HG03135 (cell line): Measurements from ENCODE around the gene GLMP.

Source experiments
- ATAC-seq: cut with Tn5 transposase; IDR thresholded peaks from one replicate; pipeline ENCODE4 v1.9.1; 2021; ENCODE audit warnings: mild to moderate bottlenecking, moderate library complexity; ENCODE audit not compliant: unreplicated experiment

The GLMP gene

DNA sequence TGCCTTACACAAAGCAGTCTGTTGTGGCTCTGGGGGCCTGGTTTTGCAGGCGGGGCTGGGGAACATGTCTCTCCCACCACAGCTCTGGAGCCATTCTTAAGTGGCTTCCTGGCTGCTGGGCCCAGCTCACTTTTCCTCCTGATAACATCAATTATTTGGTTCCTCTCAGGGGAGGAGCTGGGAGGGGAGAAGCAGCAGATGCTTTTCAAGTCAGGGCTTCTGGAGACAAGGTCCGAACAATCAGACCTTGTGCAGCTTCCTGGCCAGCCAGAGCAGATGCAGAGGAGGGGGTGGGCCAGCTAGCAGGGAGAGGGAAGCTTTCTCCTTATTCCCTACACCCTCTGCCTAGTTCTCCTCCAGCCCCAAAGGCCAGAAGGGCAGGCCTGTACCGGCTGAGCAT, 44.0 kb downstream of the GLMP start:
- ATAC-seq, result no peak

GRCh38 chr1:156249593-156249992, 45.9 kb downstream of the GLMP start:
- no peak for ATAC-seq

DNA sequence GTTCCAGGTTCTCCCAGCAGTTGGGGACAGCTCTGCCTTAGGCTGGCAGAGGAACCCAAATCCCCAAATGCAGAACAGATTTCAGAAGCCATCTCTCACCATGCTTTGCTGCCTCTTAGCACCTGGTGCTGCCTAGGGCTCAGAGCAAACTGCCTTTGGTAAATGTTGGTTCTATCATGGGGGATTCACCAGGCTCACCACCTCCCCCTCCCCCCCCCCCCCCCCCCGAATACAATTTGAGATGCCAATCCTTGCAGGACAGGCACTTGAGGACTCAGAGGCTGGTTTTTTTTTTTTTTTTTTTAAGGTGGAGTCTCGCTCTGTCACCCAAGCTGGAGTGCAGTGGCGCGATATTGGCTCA, 47.2 kb downstream of the GLMP start:
- no peak for ATAC-seq

- no peak for ATAC-seq
Observed at GRCh38 chr1:156247460-156248322, 47.8 kb downstream of the GLMP start, which contains the start of gene PAQR6. Gene PAQR6 (minus strand): TSS chr1:156248056. CDS start chr1:156246731, 1,325 bp downstream.

DNA sequence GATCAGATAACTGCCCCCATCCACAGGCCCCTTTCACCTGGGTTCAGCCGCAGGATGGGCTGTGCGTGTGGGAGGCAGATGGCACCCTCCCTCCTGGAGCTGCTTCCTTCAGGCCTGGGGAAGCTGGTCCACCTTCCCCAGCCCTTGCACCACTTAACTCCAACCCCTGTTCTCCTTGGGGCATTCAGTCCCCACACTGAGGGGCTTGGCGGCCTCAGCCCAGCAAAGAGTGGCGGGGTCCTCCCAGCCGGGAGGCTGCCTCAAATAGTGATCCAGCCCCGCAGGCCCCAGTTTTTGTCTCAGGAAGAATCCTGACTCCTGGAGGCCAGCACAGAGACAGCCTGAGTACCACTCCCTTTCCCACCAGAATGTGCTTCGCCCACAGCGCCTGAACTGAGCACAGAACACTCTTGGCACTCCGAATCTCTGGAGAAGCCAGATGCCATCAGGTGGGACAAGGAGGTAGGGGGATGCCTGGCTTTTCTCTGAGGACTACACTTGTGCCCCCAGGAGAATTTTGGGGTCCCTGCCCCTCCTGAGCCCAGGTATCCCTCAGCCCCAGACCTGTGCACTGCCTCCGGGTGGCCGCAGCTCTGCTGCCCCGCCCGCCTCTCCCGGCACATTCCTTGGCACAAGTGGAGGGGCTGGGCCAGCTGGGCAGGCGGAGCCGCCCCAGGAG, 48.6 kb downstream of the GLMP start:
- no peak for ATAC-seq

DNA sequence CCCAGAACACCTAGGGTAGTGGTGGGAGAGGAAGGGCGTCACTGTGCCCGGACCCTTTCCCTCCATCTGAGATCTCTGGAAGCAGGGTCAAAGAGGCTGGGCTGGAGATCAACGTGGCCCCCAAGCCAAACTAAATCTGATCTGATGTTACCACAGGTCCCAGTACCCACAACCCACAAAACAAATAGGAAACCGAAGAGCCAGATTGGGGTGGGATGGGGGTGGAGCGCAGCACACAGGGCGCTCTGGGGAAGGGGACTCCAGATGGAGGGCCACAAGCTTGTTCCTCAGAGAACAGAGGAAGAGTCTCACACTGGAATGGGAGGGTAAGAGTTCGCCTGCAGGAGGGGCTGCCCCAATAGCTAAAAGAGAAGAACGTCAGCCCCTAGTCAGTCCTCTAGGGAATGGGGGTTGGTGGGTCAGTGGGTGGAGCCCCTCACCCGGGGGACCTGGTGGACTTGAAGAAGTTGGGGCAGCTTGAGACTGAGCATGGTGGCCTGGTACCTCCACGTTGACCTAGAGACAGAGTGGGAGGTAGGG, 49.2 kb downstream of the GLMP start:
- no peak for ATAC-seq

GRCh38 chr1:156245451-156246232, 49.8 kb downstream of the GLMP start:
- no peak for ATAC-seq

DNA sequence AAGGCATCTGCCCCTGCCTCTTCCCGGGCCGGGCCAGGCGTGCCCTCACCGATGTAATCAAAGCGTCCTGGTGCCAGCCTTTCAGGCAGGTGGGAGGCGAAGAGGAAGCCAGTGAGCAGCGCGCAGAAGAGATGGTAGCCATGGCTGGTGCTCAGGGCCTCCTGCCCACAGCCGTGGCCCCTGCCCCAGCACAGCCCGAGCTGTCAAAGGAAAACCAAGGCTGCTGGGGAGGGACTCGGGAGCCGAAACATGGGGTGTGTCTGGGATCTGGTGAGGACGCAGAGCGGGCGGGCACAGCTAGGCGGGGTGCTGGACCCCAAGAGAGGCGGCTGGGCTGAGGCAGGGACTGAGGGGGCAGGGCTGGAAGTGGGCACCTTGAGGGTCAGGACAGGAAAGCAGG, 50.8 kb downstream of the GLMP start:
- ATAC-seq, result no peak

GRCh38 chr1:156244126-156244525, 51.4 kb downstream of the GLMP start:
- ATAC-seq, result no peak

- no peak for ATAC-seq
Observed at GRCh38 chr1:156242738-156243137, 52.7 kb downstream of the GLMP start.
